Panc1 (cell line): ENCODE results near the gene LPGAT1.

Experiments used
- POLR2AphosphoS5 ChIP-seq: IDR thresholded peaks from 2 replicates; pipeline ENCODE4 v1.6.1; 2012; ENCODE audit warnings: mild to moderate bottlenecking, low read depth, low read length, moderate library complexity
- REST ChIP-seq, 2 experiments: IDR thresholded peaks; 2 replicates each; pipeline ENCODE4 v1.6.1; 2011 to 2012; ENCODE audit warnings: low read depth in 2 of 2, control low read depth in 1 of 2, low read length in 1 of 2, mild to moderate bottlenecking in 1 of 2, moderate library complexity in 1 of 2; ENCODE audit not compliant: insufficient read depth in 1 of 2
- SIN3A ChIP-seq: IDR thresholded peaks from 2 replicates; pipeline ENCODE4 v1.6.1; 2012; ENCODE audit warnings: low read depth, mild to moderate bottlenecking, low read length, moderate library complexity, borderline replicate concordance; ENCODE audit not compliant: insufficient read depth
- TCF7L2 ChIP-seq: IDR thresholded peaks from 2 replicates; pipeline ENCODE4 v1.6.1; 2011; ENCODE audit warnings: mild to moderate bottlenecking, low read depth, low read length, inconsistent platforms
- TF ChIP-seq, protein P1 (sequence below): fragments of 450-650 bp; IDR thresholded peaks from 2 replicates; pipeline ENCODE4 v1.5.1; 2017; ENCODE audit warnings: mild to moderate bottlenecking

GRCh38 chr1:211783266-211783665 lies 47.3 kb downstream of the LPGAT1 start:
- TF ChIP-seq, protein P1, sequence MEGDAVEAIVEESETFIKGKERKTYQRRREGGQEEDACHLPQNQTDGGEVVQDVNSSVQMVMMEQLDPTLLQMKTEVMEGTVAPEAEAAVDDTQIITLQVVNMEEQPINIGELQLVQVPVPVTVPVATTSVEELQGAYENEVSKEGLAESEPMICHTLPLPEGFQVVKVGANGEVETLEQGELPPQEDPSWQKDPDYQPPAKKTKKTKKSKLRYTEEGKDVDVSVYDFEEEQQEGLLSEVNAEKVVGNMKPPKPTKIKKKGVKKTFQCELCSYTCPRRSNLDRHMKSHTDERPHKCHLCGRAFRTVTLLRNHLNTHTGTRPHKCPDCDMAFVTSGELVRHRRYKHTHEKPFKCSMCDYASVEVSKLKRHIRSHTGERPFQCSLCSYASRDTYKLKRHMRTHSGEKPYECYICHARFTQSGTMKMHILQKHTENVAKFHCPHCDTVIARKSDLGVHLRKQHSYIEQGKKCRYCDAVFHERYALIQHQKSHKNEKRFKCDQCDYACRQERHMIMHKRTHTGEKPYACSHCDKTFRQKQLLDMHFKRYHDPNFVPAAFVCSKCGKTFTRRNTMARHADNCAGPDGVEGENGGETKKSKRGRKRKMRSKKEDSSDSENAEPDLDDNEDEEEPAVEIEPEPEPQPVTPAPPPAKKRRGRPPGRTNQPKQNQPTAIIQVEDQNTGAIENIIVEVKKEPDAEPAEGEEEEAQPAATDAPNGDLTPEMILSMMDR: no peak
- no peak for TF ChIP-seq POLR2AphosphoS5
- TF ChIP-seq REST (IDR thresholded peaks at IDR 0.05; ENCODE audit: insufficient read depth in 1 of 2, low read depth in 2 of 2, low read length in 1 of 2): no peak
- TF ChIP-seq SIN3A: no peak
- TF ChIP-seq TCF7L2: no peak
